ENCODE measurements around the gene CNOT8.

Gene CNOT8

DNA sequence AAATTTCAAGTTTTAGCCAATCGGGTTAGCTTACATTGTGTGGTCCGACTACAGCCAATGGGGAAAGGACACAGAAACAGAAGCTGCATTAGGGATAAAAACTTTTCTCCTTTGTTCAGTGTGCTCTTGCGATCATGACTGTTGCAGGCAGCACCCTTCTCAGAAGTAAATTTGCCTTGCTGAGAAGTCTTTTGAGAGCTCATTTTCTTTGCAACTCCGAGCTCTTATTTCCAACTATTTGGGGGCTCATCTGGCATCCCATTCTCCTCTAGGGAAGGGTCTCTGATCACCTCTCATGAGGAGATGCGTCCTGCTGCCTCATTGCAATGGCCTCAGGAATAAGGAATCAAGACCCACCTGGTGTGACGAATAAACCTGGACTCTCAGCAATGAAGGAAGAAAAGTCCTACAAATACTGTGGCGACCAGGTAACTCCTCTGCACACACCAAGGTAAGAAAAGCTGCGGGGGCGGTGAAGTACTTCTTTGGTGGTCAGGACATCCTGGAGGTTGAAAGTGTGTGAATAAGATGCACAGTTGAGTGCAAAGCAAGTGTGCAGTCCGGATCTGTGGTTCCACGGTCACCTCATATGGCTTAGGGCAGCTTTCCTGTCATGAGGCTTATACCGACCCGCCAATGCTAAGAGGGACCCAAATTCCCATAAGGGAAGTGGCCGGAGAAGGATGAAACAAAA is 20.4 kb downstream of the CNOT8 start:
- TF ChIP-seq EGR1 (IDR thresholded peaks at IDR 0.05) (no peak), YY1 (IDR thresholded peaks at IDR 0.05; ENCODE audit: low read depth) (no peak), CEBPB (IDR thresholded peaks at IDR 0.05) (no peak), TCF12 (IDR thresholded peaks at IDR 0.05; ENCODE audit: low read depth) (no peak), CREB1 (IDR thresholded peaks at IDR 0.05; ENCODE audit: low read depth) (no peak), TEAD4 (IDR thresholded peaks at IDR 0.05) (no peak), RAD21 (IDR thresholded peaks at IDR 0.05; ENCODE audit: low read depth) (no peak), FOXM1 (IDR thresholded peaks at IDR 0.05; ENCODE audit: borderline replicate concordance, low read depth) (no peak)
- TF ChIP-seq, protein P1, sequence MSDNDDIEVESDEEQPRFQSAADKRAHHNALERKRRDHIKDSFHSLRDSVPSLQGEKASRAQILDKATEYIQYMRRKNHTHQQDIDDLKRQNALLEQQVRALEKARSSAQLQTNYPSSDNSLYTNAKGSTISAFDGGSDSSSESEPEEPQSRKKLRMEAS (IDR thresholded peaks at IDR 0.05): no peak
- TF ChIP-seq, protein P2, sequence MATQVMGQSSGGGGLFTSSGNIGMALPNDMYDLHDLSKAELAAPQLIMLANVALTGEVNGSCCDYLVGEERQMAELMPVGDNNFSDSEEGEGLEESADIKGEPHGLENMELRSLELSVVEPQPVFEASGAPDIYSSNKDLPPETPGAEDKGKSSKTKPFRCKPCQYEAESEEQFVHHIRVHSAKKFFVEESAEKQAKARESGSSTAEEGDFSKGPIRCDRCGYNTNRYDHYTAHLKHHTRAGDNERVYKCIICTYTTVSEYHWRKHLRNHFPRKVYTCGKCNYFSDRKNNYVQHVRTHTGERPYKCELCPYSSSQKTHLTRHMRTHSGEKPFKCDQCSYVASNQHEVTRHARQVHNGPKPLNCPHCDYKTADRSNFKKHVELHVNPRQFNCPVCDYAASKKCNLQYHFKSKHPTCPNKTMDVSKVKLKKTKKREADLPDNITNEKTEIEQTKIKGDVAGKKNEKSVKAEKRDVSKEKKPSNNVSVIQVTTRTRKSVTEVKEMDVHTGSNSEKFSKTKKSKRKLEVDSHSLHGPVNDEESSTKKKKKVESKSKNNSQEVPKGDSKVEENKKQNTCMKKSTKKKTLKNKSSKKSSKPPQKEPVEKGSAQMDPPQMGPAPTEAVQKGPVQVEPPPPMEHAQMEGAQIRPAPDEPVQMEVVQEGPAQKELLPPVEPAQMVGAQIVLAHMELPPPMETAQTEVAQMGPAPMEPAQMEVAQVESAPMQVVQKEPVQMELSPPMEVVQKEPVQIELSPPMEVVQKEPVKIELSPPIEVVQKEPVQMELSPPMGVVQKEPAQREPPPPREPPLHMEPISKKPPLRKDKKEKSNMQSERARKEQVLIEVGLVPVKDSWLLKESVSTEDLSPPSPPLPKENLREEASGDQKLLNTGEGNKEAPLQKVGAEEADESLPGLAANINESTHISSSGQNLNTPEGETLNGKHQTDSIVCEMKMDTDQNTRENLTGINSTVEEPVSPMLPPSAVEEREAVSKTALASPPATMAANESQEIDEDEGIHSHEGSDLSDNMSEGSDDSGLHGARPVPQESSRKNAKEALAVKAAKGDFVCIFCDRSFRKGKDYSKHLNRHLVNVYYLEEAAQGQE (IDR thresholded peaks at IDR 0.05; ENCODE audit: low read depth): no peak
- TF ChIP-seq, protein P3, sequence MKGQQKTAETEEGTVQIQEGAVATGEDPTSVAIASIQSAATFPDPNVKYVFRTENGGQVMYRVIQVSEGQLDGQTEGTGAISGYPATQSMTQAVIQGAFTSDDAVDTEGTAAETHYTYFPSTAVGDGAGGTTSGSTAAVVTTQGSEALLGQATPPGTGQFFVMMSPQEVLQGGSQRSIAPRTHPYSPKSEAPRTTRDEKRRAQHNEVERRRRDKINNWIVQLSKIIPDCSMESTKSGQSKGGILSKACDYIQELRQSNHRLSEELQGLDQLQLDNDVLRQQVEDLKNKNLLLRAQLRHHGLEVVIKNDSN (IDR thresholded peaks at IDR 0.05): no peak

DNA sequence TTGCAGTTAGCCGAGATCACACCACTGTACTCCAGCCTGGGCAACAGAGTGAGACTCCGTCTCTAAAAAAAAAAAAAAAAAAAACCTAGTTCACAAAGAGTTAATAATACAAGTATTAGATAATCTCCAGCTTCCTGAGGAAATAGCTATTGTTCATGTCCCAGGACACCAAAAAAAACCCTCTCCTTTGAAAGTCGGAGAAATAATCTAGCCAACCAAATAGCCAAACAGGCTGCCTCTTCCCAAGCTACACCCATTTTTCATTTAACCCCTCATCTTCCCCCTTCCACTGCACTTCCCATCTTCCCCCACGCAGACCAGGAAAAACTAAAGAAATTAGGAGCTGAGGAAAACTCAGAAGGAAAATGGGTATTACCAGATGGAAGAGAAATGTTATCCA is 23.6 kb downstream of the CNOT8 start:
- TF ChIP-seq TAF1 (IDR thresholded peaks at IDR 0.05; ENCODE audit: low read depth) (no peak), TCF12 (IDR thresholded peaks at IDR 0.05; ENCODE audit: low read depth) (no peak), CEBPB (IDR thresholded peaks at IDR 0.05) (no peak), FOXM1 (IDR thresholded peaks at IDR 0.05; ENCODE audit: borderline replicate concordance, low read depth) (no peak), ZBTB7A (IDR thresholded peaks at IDR 0.05; ENCODE audit: low read depth) (no peak), NFIC (IDR thresholded peaks at IDR 0.05) (no peak)
- TF ChIP-seq, protein P2 (IDR thresholded peaks at IDR 0.05; ENCODE audit: low read depth): no peak
- TF ChIP-seq, protein P3 (IDR thresholded peaks at IDR 0.05): no peak

DNA sequence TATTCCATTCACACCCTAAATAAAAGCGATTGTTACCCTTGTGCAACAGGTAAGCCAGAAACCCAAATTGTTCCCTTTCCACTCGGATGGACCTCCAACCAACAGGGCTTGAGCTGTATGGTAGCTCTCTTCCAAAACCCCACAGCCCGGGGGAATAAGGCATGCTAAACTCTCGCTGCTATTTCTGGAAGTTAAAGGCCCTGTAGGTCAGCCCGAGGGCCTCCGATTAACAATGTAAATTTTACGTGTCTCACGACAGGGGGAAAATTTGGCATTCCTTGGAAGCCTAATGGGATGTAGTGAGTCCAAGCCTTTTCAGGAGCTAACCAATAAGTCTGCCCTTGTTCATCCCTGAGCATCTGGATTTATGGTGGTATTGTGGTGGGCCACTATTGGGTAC is 26.0 kb downstream of the CNOT8 start:
- TF ChIP-seq, protein P2 (IDR thresholded peaks at IDR 0.05; ENCODE audit: low read depth): no peak

DNA sequence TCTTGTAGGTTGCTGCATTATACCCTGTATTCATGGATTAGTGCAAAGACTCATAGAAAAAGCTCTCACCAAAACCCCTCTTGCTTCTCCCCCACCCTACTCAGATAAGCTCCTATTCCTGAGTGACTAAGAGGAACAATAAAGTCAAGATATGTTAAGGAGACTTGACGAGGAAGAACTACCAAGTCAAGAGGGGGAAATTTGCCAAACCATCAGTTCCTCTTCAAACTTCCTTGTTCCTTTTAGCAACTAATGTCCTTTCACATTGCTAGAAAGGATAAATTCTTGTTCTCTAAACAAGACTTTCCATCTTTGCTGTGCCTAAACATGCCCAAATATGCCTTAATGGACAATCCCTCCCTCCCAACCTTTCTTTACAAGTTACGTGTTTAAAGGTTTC is 27.0 kb downstream of the CNOT8 start:
- TF ChIP-seq, protein P3 (IDR thresholded peaks at IDR 0.05): no peak
- TF ChIP-seq TEAD4 (IDR thresholded peaks at IDR 0.05): no peak
- TF ChIP-seq RAD21 (IDR thresholded peaks at IDR 0.05; ENCODE audit: low read depth): no peak
- no peak for TF ChIP-seq TAF1 (IDR thresholded peaks at IDR 0.05; ENCODE audit: low read depth)
- no peak for TF ChIP-seq NFIC (IDR thresholded peaks at IDR 0.05)
- TF ChIP-seq, protein P1 (IDR thresholded peaks at IDR 0.05): no peak
- TF ChIP-seq ZBTB7A (IDR thresholded peaks at IDR 0.05; ENCODE audit: low read depth): no peak
- TF ChIP-seq EGR1 (IDR thresholded peaks at IDR 0.05): no peak
- TF ChIP-seq TCF12 (IDR thresholded peaks at IDR 0.05; ENCODE audit: low read depth): no peak

DNA sequence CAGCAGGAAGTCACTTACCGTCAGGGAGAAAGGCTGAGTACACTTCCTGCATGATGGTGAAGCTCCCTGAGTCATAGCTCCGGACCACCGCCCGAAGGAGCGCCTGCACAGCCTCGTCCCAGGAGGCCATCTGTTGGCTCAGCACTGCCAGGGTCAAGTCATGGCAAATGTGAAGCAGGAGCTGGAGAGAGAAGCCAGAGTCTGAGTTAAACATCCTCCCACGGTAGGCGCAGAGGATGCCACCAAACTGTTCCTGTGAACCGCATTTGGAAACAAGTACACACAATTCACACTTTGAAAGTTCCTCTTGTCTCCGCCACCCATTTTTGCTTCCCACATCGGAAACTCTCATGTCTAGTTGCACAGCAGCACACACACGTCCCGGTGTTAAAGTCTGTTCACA is 33.9 kb downstream of the CNOT8 start:
- TF ChIP-seq RAD21 (IDR thresholded peaks at IDR 0.05; ENCODE audit: low read depth): no peak
- no peak for TF ChIP-seq TCF12 (IDR thresholded peaks at IDR 0.05; ENCODE audit: low read depth)
- no peak for TF ChIP-seq TAF1 (IDR thresholded peaks at IDR 0.05; ENCODE audit: low read depth)
- TF ChIP-seq YY1 (IDR thresholded peaks at IDR 0.05; ENCODE audit: low read depth): no peak
- TF ChIP-seq, protein P2 (IDR thresholded peaks at IDR 0.05; ENCODE audit: low read depth): no peak
- TF ChIP-seq EP300 (IDR thresholded peaks at IDR 0.05; ENCODE audit: borderline replicate concordance): no peak
- TF ChIP-seq CEBPB (IDR thresholded peaks at IDR 0.05): no peak
- TF ChIP-seq CREB1 (IDR thresholded peaks at IDR 0.05; ENCODE audit: low read depth): no peak
- no peak for TF ChIP-seq TEAD4 (IDR thresholded peaks at IDR 0.05)
- TF ChIP-seq, protein P1 (IDR thresholded peaks at IDR 0.05): no peak
- no peak for TF ChIP-seq NFIC (IDR thresholded peaks at IDR 0.05)
- no peak for TF ChIP-seq FOXM1 (IDR thresholded peaks at IDR 0.05; ENCODE audit: borderline replicate concordance, low read depth)
- no peak for TF ChIP-seq ZBTB7A (IDR thresholded peaks at IDR 0.05; ENCODE audit: low read depth)
- TF ChIP-seq EGR1 (IDR thresholded peaks at IDR 0.05): no peak
- TF ChIP-seq, protein P3 (IDR thresholded peaks at IDR 0.05): no peak
